Measurements from ENCODE around the gene DPY19L1.

DNA sequence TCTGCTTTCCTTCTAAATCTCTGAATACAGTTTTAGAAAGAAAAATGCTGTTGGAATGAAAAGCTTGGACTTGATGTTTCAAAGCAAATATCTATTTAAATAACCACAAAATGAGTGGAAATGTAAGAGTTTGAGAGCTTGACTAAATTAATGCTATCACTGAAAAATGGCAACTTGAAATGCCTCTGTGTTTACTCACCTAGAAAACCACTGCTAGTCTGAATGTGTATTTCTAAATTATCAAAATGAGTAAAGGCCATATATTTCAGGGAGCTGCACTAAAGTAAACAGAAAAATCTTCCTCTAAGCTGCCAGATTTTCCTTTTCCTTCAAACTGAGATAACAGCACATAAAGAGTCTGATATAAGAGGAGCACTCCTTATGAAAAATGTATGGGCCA lies 87.9 kb downstream of the DPY19L1 start:
- TF ChIP-seq, protein P1, sequence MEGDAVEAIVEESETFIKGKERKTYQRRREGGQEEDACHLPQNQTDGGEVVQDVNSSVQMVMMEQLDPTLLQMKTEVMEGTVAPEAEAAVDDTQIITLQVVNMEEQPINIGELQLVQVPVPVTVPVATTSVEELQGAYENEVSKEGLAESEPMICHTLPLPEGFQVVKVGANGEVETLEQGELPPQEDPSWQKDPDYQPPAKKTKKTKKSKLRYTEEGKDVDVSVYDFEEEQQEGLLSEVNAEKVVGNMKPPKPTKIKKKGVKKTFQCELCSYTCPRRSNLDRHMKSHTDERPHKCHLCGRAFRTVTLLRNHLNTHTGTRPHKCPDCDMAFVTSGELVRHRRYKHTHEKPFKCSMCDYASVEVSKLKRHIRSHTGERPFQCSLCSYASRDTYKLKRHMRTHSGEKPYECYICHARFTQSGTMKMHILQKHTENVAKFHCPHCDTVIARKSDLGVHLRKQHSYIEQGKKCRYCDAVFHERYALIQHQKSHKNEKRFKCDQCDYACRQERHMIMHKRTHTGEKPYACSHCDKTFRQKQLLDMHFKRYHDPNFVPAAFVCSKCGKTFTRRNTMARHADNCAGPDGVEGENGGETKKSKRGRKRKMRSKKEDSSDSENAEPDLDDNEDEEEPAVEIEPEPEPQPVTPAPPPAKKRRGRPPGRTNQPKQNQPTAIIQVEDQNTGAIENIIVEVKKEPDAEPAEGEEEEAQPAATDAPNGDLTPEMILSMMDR (conservative IDR thresholded peaks at IDR 0.05) = no peak
- TF ChIP-seq EZH2 (IDR thresholded peaks at IDR 0.05; ENCODE audit: low read depth) = no peak

All from PC-9 (cell line).